OCI-LY3 (cell line): Measurements from ENCODE around the gene BAIAP3.

Experiments
- CTCF ChIP-seq: fragments of 200-600, 300-600 bp; sonication (generic); IDR thresholded peaks from 2 replicates; pipeline ENCODE4 v1.5.1; 2014; ENCODE audit warnings: antibody characterized with exemption, low read length, low read depth
- EZH2phosphoT487 ChIP-seq: fragments of 200-600 bp; shearing (Covaris generic); IDR thresholded peaks from 2 replicates; pipeline ENCODE4 v1.6.1; 2018; ENCODE audit warnings: antibody characterized with exemption, mixed run types, low read depth

- TF ChIP-seq CTCF (no peak), EZH2phosphoT487 (no peak)
Observed at GRCh38 chr16:1341495-1342420, 8.3 kb downstream of the BAIAP3 start.
